Osteoblast (primary cell): Measurements from ENCODE around the gene MACROD2. TPM values are rescaled to one million over a fixed set of nuclear protein-coding genes. Genes with fewer than 3 reads are reported as not detected.

Source experiments
- DNase-seq: peaks from one replicate; pipeline ENCODE4 v3.0.0; 2011; ENCODE audit warnings: low spot score, mixed read lengths; ENCODE audit not compliant: insufficient read length; ENCODE audit errors: missing footprints
- H2AFZ ChIP-seq: 2 replicates; pipeline ENCODE4 v1.6.0; 2011; ENCODE audit warnings: mild to moderate bottlenecking, low read length
- H3K27ac ChIP-seq: 2 replicates; pipeline ENCODE4 v1.5.1; 2011; ENCODE audit warnings: mild to moderate bottlenecking, low read depth, low read length, moderate library complexity
- H3K27me3 ChIP-seq: 2 replicates; pipeline ENCODE4 v1.6.0; 2012; ENCODE audit warnings: mild to moderate bottlenecking, control low read depth, inconsistent platforms, low read length, moderate library complexity; ENCODE audit not compliant: insufficient read depth
- H3K36me3 ChIP-seq: 2 replicates; pipeline ENCODE4 v1.5.1; 2011; ENCODE audit warnings: mild to moderate bottlenecking, low read length, control low read depth, moderate library complexity; ENCODE audit not compliant: insufficient read depth
- H3K4me1 ChIP-seq: 2 replicates; pipeline ENCODE4 v1.5.1; 2011; ENCODE audit warnings: mild to moderate bottlenecking, low read length, control low read depth, moderate library complexity; ENCODE audit not compliant: insufficient read depth
- H3K4me2 ChIP-seq: 2 replicates; pipeline ENCODE4 v1.6.0; 2011; ENCODE audit warnings: mild to moderate bottlenecking, low read length; ENCODE audit not compliant: insufficient read depth
- H3K4me3 ChIP-seq: fragments of 200-600 bp; sonication (generic); 3 replicates; pipeline ENCODE4 v1.5.1; 2012; ENCODE audit warnings: mild to moderate bottlenecking, low read length, inconsistent platforms; ENCODE audit not compliant: insufficient read depth
- H3K79me2 ChIP-seq: 2 replicates; pipeline ENCODE4 v1.6.0; 2012; ENCODE audit warnings: mild to moderate bottlenecking, low read length, control low read depth, inconsistent platforms; ENCODE audit not compliant: insufficient read depth
- H3K9me3 ChIP-seq: 2 replicates; pipeline ENCODE4 v1.5.1; 2011; ENCODE audit warnings: low read depth, low read length, control low read depth
- H4K20me1 ChIP-seq: 2 replicates; pipeline ENCODE4 v1.6.0; 2012; ENCODE audit warnings: mild to moderate bottlenecking, low read length, control low read depth; ENCODE audit not compliant: insufficient read depth
- CTCF ChIP-seq: IDR thresholded peaks from 2 replicates; pipeline ENCODE4 v1.5.1; 2011; ENCODE audit warnings: mild to moderate bottlenecking, low read depth, low read length, moderate library complexity; ENCODE audit errors: extremely low read depth
- total RNA-seq: library from RNA; depleted of rRNA; stranded (reverse); fragments of >200 nt; gene quantifications from 2 replicates; pipeline ENCODE4 v1.2.3, GENCODE V29; 2012

MACROD2 gene
- total RNA-seq, 1 donor = 4.0 TPM

- no peak for DNase-seq
- H3K4me1 ChIP-seq = no peaks in the 10 kb centered on the region
- H3K27me3 ChIP-seq = no peaks in the 10 kb centered on the region
- no peak overlapping the region for H3K4me3 ChIP-seq
- H3K27ac ChIP-seq = no peak overlapping the region
- no peaks in the 10 kb centered on the region for H3K79me2 ChIP-seq
- no peaks in the 10 kb centered on the region for H3K9me3 ChIP-seq
- TF ChIP-seq CTCF = no peak
- H4K20me1 ChIP-seq = no peaks in the 10 kb centered on the region
- H3K36me3 ChIP-seq = no peaks in the 10 kb centered on the region
- no peak overlapping the region for H2AFZ ChIP-seq
- no peak overlapping the region for H3K4me2 ChIP-seq
Measured at GRCh38 chr20:14932040-14932439, 936.7 kb downstream of the MACROD2 start.

DNA sequence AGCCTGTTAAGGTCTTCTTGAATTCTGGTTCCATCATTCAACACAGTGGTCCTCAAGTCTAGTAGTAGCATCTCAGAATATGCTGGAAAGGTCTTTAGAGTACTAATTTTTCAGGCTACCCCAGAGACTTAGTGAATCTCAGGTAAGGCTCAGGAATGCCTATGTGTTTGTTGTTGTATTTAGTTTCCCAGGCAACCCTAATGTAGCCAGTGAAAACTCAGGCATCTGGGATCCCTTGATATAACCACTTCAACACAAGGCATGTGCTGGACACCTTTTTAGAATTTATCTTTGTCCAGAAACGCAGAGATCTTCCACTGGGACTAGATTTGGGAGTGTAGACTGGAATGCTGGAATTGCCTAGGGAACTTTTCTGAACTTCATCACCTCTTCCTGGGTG is 940.0 kb downstream of the MACROD2 start:
- TF ChIP-seq CTCF = no peak
- H3K9me3 ChIP-seq = no peaks in the 10 kb centered on the region
- no peaks in the 10 kb centered on the region for H3K4me1 ChIP-seq
- no peaks in the 10 kb centered on the region for H3K36me3 ChIP-seq
- H3K27ac ChIP-seq = no peak overlapping the region
- H3K4me3 ChIP-seq = no peak overlapping the region
- DNase-seq = no peak
- no peak overlapping the region for H3K4me2 ChIP-seq
- H3K79me2 ChIP-seq = no peaks in the 10 kb centered on the region
- no peak overlapping the region for H2AFZ ChIP-seq
- no peaks in the 10 kb centered on the region for H3K27me3 ChIP-seq
- no peaks in the 10 kb centered on the region for H4K20me1 ChIP-seq

DNA sequence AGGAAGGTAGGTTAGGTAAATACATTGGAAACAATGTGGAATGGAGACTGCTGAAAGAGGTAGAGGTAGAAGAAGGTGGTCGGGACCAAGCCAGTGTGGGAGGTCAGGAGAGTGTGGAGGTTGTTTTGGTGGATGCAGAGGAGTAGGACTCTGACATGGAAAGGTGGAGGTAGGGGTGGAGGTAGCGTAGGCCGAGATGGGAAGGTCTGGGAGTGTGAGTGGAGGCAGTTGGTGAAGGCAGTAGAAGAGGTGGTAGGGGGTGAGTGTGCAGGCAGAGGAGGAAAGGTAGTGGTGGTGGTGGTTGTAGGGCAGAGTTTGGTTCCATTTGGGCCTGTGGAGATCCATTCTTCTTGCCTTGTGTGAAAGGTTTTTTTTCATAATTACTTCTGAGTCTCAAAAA is 941.7 kb downstream of the MACROD2 start:
- no peak for DNase-seq
- H3K9me3 ChIP-seq = no peaks in the 10 kb centered on the region
- H3K4me3 ChIP-seq = no peak overlapping the region
- no peaks in the 10 kb centered on the region for H3K36me3 ChIP-seq
- H2AFZ ChIP-seq = no peak overlapping the region
- no peak overlapping the region for H3K4me2 ChIP-seq
- H3K27me3 ChIP-seq = no peaks in the 10 kb centered on the region
- no peaks in the 10 kb centered on the region for H3K4me1 ChIP-seq
- no peaks in the 10 kb centered on the region for H4K20me1 ChIP-seq
- H3K27ac ChIP-seq = no peak overlapping the region
- TF ChIP-seq CTCF = no peak
- no peaks in the 10 kb centered on the region for H3K79me2 ChIP-seq

DNA sequence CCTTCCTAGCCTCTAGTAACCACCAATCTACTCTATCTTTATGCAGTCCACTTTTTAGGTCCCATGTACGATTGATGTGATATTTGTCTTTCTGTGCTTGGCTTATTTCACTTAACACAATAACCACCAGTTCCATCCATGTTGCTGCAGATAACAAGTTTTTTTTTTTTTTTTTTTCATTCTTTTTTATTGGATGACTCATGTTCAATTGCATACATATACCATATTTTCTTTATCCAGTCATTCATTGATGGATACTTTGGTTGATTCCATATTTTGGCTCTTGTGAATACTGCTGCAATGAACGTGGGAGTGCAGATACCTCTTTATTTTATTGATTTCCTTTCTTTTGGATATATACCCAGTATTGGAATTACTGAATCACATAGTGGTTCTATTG is 942.5 kb downstream of the MACROD2 start:
- Histone ChIP-seq H3K27ac (no peak overlapping the region), H3K9me3 (no peaks in the 10 kb centered on the region), H3K4me2 (no peak overlapping the region), H4K20me1 (no peaks in the 10 kb centered on the region), H3K36me3 (no peaks in the 10 kb centered on the region), H3K4me3 (no peak overlapping the region), H2AFZ (no peak overlapping the region), H3K4me1 (no peaks in the 10 kb centered on the region), H3K79me2 (no peaks in the 10 kb centered on the region), H3K27me3 (no peaks in the 10 kb centered on the region)
- no peak for TF ChIP-seq CTCF
- DNase-seq = no peak
